ENCODE measurements around the gene BSN. TPM values are rescaled to one million over a fixed set of nuclear protein-coding genes. Genes with fewer than 3 reads are reported as not detected.

Gene BSN
- total RNA-seq = under 1 TPM; 0.39 to 0.59 TPM

- H3K27ac Mint-ChIP-seq = peak within 1 kb of the TSS; percentile 44 to 46
- H3K4me1 Mint-ChIP-seq (ENCODE audit: low read depth in 2 of 2) = peaks cover 6 to 15% of the 10 kb centered on the region in 2 donors
- no peaks in the 10 kb centered on the region for H3K9me3 Mint-ChIP-seq
- peak within 1 kb of the TSS; percentile 94 for H3K4me3 Mint-ChIP-seq
- DNase-seq (ENCODE audit: low spot score) (peak; percentile 94), ATAC-seq (peak; percentile 93 to 94)
- no peaks in the 10 kb centered on the region for H3K36me3 Mint-ChIP-seq
- H3K27me3 Mint-ChIP-seq = peaks cover 22 to 25% of the 10 kb centered on the region in 2 donors
Observed at GRCh38 chr3:49553692-49554632, at the start of gene BSN. Gene BSN (plus strand): TSS chr3:49554477. CDS start chr3:49554603, 126 bp downstream.

GRCh38 chr3:49506906-49507305 lies 47.4 kb upstream of the BSN start:
- H3K4me3 Mint-ChIP-seq = no peak overlapping the region
- peaks cover 11 to 20% of the 10 kb centered on the region in 2 donors for H3K4me1 Mint-ChIP-seq (ENCODE audit: low read depth in 2 of 2)
- no peaks in the 10 kb centered on the region for H3K36me3 Mint-ChIP-seq
- no peak for ATAC-seq
- H3K9me3 Mint-ChIP-seq = no peaks in the 10 kb centered on the region
- no peaks in the 10 kb centered on the region for H3K27me3 Mint-ChIP-seq
- DNase-seq (ENCODE audit: low spot score) = no peak
- no peak overlapping the region for H3K27ac Mint-ChIP-seq

GRCh38 chr3:49509028-49509561 lies 45.2 kb upstream of the BSN start:
- Mint-ChIP-seq H3K27ac (no peak overlapping the region), H3K9me3 (no peaks in the 10 kb centered on the region), H3K27me3 (no peaks in the 10 kb centered on the region), H3K4me3 (no peak overlapping the region), H3K4me1 (ENCODE audit: low read depth in 2 of 2) (peaks cover 10 to 17% of the 10 kb centered on the region in 2 donors), H3K36me3 (peaks cover 7% of the 10 kb centered on the region)
- ATAC-seq (no peak), DNase-seq (ENCODE audit: low spot score) (no peak)

- H3K27me3 Mint-ChIP-seq = no peaks in the 10 kb centered on the region
- no peak for ATAC-seq
- peaks cover 14% of the 10 kb centered on the region for H3K36me3 Mint-ChIP-seq
- H3K9me3 Mint-ChIP-seq = no peaks in the 10 kb centered on the region
- DNase-seq (ENCODE audit: low spot score) = no peak
- no peak overlapping the region for H3K4me3 Mint-ChIP-seq
- H3K4me1 Mint-ChIP-seq (ENCODE audit: low read depth in 2 of 2) = peaks cover 15 to 24% of the 10 kb centered on the region in 2 donors
- no peak overlapping the region for H3K27ac Mint-ChIP-seq
Observed at GRCh38 chr3:49511639-49512038, 42.6 kb upstream of the BSN start.

GRCh38 chr3:49512781-49513355 lies 41.4 kb upstream of the BSN start:
- peaks cover 14% of the 10 kb centered on the region for H3K36me3 Mint-ChIP-seq

GRCh38 chr3:49513494-49514124 lies 40.7 kb upstream of the BSN start:
- no peak overlapping the region for H3K27ac Mint-ChIP-seq
- H3K36me3 Mint-ChIP-seq = peaks cover 14% of the 10 kb centered on the region
- H3K4me3 Mint-ChIP-seq = no peak overlapping the region
- H3K27me3 Mint-ChIP-seq = no peaks in the 10 kb centered on the region
- no peaks in the 10 kb centered on the region for H3K9me3 Mint-ChIP-seq
- no peak for ATAC-seq
- peaks cover 18 to 23% of the 10 kb centered on the region in 2 donors for H3K4me1 Mint-ChIP-seq (ENCODE audit: low read depth in 2 of 2)
- DNase-seq (ENCODE audit: low spot score) = no peak

More at GRCh38 chr3:49512781-49513355, 41.4 kb upstream of the BSN start:
- no peaks in the 10 kb centered on the region for H3K9me3 Mint-ChIP-seq
- no peak overlapping the region for H3K4me3 Mint-ChIP-seq
- H3K27me3 Mint-ChIP-seq = no peaks in the 10 kb centered on the region
- DNase-seq (ENCODE audit: low spot score) (no peak), ATAC-seq (no peak)
- no peak overlapping the region for H3K27ac Mint-ChIP-seq
- H3K4me1 Mint-ChIP-seq (ENCODE audit: low read depth in 2 of 2) = peaks cover 17 to 25% of the 10 kb centered on the region in 2 donors

- Mint-ChIP-seq H3K4me1 (ENCODE audit: low read depth in 2 of 2) (peaks cover 26 to 41% of the 10 kb centered on the region in 2 donors), H3K36me3 (peaks cover 14% of the 10 kb centered on the region), H3K27ac (peak overlapping the region in 1 of 2 donors; percentile 7), H3K4me3 (no peak overlapping the region), H3K9me3 (no peaks in the 10 kb centered on the region), H3K27me3 (no peaks in the 10 kb centered on the region)
- ATAC-seq = no peak
- DNase-seq (ENCODE audit: low spot score) = no peak
Observed at GRCh38 chr3:49518016-49518415, 36.3 kb upstream of the BSN start.

- no peaks in the 10 kb centered on the region for H3K9me3 Mint-ChIP-seq
- peaks cover 25 to 40% of the 10 kb centered on the region in 2 donors for H3K4me1 Mint-ChIP-seq (ENCODE audit: low read depth in 2 of 2)
- DNase-seq (ENCODE audit: low spot score) (no peak), ATAC-seq (no peak)
- no peaks in the 10 kb centered on the region for H3K27me3 Mint-ChIP-seq
- H3K4me3 Mint-ChIP-seq = no peak overlapping the region
- peaks cover 11% of the 10 kb centered on the region for H3K36me3 Mint-ChIP-seq
- H3K27ac Mint-ChIP-seq = no peak overlapping the region
Observed at GRCh38 chr3:49518441-49518840, 35.8 kb upstream of the BSN start.

- DNase-seq (ENCODE audit: low spot score) = no peak
- H3K9me3 Mint-ChIP-seq = no peaks in the 10 kb centered on the region
- peaks cover 21 to 35% of the 10 kb centered on the region in 2 donors for H3K4me1 Mint-ChIP-seq (ENCODE audit: low read depth in 2 of 2)
- ATAC-seq = no peak
- H3K27ac Mint-ChIP-seq = peak overlapping the region in 1 of 2 donors; percentile 27
- no peak overlapping the region for H3K4me3 Mint-ChIP-seq
- no peaks in the 10 kb centered on the region for H3K27me3 Mint-ChIP-seq
- peaks cover 7% of the 10 kb centered on the region for H3K36me3 Mint-ChIP-seq
Observed at GRCh38 chr3:49519296-49519695, 35.0 kb upstream of the BSN start.

- H3K4me1 Mint-ChIP-seq (ENCODE audit: low read depth in 2 of 2) = peaks cover 21 to 35% of the 10 kb centered on the region in 2 donors
- peak overlapping the region in 1 of 2 donors; percentile 27 for H3K27ac Mint-ChIP-seq
- no peak overlapping the region for H3K4me3 Mint-ChIP-seq
- DNase-seq (ENCODE audit: low spot score) (no peak), ATAC-seq (peak; percentile 40 to 43)
- H3K36me3 Mint-ChIP-seq = peaks cover 7% of the 10 kb centered on the region
- no peaks in the 10 kb centered on the region for H3K27me3 Mint-ChIP-seq
- no peaks in the 10 kb centered on the region for H3K9me3 Mint-ChIP-seq
Observed at GRCh38 chr3:49519916-49520385, 34.3 kb upstream of the BSN start.

- Mint-ChIP-seq H3K27me3 (no peaks in the 10 kb centered on the region), H3K4me1 (ENCODE audit: low read depth in 2 of 2) (peaks cover 4 to 22% of the 10 kb centered on the region in 2 donors), H3K27ac (no peak overlapping the region), H3K9me3 (no peaks in the 10 kb centered on the region), H3K36me3 (no peaks in the 10 kb centered on the region), H3K4me3 (no peak overlapping the region)
- ATAC-seq (no peak), DNase-seq (ENCODE audit: low spot score) (no peak)
Observed at GRCh38 chr3:49523756-49524747, 30.2 kb upstream of the BSN start.

- no peaks in the 10 kb centered on the region for H3K27me3 Mint-ChIP-seq
- no peak overlapping the region for H3K4me3 Mint-ChIP-seq
- peak overlapping the region; percentile 4 to 49 for H3K27ac Mint-ChIP-seq
- DNase-seq (ENCODE audit: low spot score) (no peak), ATAC-seq (peak; percentile 45 to 67)
- no peaks in the 10 kb centered on the region for H3K36me3 Mint-ChIP-seq
- peaks cover 15 to 21% of the 10 kb centered on the region in 2 donors for H3K4me1 Mint-ChIP-seq (ENCODE audit: low read depth in 2 of 2)
- no peaks in the 10 kb centered on the region for H3K9me3 Mint-ChIP-seq
Observed at GRCh38 chr3:49529567-49529966, 24.7 kb upstream of the BSN start.
